GM21576 (cell line): Measurements from ENCODE around the gene SYNGAP1.
A peak's percentile ranks its signal among the peaks of the same experiment; 100 is the strongest.
"Not testable (repeated sequence)": the region's sequence is repeated elsewhere in the genome, so short reads cannot be mapped to it uniquely, and the experiment has no call there.

Experiments
- ATAC-seq: cut with Tn5 transposase; IDR thresholded peaks from one replicate; pipeline ENCODE4 v1.9.1; 2021; ENCODE audit warnings: mild to moderate bottlenecking, moderate library complexity; ENCODE audit not compliant: unreplicated experiment

SYNGAP1 gene

DNA sequence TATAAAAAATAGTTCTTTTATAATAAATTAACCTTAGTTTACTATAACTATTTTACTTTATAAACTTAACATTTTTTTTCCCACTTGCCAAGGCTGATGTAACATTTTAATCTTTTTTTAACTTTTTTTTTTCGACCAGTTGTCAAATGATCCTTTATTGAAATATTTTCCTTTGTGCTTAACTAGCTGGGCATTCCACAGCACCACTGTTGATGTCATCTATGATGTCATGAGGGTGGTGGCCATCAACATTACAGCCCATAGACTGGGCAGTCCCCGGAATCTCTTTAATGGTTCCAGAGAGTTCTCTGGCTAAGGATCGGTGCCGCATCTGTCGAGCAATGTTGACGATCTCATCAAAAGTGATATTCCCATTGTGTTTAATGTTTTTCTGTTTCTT, 20.0 kb upstream of the SYNGAP1 start:
- ATAC-seq: not testable (repeated sequence)

DNA sequence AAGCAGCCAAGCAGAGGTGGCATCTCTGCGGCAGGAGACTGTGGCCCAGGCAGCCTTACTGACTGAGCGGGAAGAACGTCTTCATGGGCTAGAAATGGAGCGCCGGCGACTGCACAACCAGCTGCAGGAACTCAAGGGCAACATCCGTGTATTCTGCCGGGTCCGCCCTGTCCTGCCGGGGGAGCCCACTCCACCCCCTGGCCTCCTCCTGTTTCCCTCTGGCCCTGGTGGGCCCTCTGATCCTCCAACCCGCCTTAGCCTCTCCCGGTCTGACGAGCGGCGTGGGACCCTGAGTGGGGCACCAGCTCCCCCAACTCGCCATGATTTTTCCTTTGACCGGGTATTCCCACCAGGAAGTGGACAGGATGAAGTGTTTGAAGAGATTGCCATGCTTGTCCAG, 15.0 kb upstream of the SYNGAP1 start:
- ATAC-seq: no peak

DNA sequence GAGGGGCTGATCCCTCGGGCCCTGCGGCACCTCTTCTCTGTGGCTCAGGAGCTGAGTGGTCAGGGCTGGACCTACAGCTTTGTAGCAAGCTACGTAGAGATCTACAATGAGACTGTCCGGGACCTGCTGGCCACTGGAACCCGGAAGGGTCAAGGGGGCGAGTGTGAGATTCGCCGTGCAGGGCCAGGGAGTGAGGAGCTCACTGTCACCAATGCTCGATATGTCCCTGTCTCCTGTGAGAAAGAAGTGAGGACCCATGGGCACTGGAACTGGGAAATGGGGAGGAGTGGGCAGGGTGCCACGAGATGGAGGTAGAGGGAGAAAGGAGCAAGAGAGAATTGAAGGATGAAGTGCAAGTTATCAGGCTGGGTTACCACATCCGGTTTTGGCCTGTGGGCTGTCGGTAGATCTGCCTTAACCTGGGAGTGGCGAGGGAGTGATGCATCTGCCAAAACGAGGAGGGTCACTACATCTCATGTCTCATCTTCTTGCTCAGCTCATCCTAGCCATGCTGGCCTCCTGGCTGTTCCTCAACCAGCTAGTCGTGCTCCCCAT, 14.4 kb upstream of the SYNGAP1 start:
- no peak for ATAC-seq

DNA sequence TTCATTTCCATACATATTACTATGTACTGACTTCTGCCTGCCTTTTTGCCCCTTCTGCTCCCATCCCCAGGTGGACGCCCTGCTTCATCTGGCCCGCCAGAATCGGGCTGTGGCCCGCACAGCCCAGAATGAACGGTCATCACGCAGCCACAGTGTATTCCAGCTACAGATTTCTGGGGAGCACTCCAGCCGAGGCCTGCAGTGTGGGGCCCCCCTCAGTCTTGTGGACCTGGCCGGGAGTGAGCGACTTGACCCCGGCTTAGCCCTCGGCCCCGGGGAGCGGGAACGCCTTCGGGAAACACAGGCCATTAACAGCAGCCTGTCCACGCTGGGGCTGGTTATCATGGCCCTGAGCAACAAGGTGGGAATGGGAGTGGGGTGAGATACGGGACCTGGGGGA, 13.7 kb upstream of the SYNGAP1 start:
- ATAC-seq: no peak

DNA sequence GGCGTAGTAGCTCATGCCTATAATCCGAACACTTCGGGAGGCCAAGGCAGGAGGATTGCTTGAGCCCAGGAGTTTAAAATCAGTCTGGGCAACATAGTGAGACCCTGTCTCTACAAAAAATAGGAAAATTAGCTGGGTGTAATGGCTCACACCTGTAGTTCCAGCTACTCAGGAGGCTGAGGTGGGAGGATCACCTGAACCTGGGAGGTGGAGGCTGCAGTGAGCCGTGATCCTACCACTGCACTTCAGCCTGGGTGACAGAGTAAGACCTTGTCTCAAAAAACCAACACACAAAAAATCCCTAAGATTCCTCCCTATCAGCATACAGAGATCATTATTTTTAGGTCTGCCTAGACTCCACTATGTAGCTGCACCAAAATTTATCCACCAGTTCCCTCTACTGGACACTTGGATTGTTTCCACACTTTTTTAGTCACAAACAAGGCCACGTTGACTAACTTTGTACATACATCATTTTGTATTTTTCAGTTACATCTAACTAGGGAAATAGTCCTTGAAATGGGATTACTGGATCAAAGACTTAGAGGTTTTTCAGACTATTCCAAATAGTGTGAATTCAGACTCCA, 12.6 kb upstream of the SYNGAP1 start:
- no peak for ATAC-seq

DNA sequence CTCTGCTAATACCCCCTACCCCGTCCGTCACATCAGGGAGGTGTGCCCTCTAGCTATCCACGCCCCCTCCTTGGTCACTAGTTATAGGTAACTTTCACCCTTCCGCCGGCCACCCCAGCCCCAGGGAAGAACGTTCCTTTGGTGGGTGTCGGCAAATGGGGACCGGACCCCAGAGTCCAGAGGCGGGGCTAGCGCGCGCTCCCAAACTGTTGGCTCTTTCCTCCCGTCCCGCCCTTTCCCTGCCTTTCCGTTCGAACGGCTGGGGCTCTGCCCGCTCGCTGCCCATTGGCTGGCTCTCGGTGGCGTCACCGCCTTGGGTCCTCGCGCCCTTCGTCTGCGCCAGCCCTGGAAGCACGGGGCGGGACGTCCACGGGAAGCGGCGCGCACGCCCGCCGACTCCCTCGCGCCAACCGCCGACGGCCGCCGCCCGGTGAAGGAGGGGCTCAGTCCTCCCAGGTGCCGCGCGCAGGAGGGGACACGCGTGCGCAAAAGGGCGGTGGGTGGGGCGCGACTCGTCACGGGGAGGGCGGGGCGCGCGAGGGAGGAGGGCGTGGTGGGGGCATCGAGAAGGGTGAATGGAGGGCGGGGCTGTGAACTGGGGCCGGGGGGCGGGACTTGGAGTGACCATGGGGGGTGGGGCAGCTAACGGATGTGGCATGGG, 9.7 kb upstream of the SYNGAP1 start:
- ATAC-seq: peak; percentile 79

DNA sequence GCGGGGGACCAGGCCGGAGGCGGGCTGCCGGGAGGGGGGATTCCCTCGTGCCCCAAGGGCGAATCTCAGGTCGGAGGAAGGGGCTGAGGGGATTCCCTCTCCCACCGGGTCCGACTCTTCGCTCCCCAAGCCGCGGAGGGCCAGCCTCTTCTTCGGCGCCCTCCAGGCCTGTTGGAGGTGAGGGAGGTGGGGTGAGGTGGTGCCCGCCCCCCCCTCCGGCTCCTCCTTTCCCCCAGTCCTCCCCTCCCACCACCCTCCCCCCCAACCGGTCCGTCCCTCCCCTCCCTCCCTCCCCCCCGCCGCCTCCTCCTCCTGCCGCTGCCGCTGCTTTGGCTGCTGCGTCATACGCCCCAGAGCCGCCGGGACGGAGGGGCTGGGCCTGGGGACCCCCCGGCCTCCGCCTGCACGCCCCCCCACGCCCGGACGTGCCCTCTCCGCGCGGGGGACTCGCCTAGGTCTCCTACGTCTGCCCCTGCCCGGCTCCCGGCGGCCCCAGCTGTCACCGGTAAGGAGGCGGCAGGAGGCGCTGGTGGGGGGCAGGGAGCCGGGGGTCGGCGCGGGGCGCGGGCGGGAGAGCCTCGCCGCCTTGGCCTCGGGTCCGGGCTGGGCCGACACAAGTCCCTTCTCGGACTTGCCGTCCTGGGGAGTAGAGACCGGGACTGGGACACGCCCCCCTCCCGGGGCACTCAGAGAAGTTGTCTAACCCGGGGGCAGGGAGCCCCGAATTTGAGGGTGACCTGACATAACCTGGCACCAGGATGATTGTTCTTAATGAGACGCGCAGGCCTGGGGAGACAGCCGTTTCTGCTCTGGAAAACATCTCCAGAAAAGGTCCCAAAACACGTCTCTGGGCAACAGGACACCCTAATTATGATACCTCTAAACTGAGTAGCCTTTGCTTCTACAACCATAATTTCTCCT, 8.9 kb upstream of the SYNGAP1 start, which contains the start of gene PHF1:
TSS of gene PHF1 (plus strand) at position 304 of the 921 bp plus-strand sequence. CDS start 1,250 bp downstream, outside the sequence.
- peak; percentile 4 for ATAC-seq

DNA sequence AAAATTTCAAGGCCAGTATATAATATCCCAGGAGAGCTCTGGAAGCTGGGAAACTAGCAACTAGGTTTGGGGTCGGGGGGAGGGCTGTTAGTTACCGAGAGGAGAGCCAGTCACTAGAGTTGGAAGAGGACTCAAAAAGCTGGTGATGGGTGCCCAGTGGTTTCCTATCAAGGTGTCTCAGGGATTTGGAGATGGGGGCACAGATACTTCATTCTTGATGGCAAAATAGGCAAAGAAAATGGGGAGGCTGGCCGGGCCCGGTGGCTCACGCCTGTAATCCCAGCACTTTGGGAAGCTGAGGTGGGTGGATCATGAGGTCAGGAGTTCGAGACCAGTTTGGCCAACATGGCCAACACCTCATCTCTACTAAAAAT, 8.2 kb upstream of the SYNGAP1 start:
- ATAC-seq: no peak

DNA sequence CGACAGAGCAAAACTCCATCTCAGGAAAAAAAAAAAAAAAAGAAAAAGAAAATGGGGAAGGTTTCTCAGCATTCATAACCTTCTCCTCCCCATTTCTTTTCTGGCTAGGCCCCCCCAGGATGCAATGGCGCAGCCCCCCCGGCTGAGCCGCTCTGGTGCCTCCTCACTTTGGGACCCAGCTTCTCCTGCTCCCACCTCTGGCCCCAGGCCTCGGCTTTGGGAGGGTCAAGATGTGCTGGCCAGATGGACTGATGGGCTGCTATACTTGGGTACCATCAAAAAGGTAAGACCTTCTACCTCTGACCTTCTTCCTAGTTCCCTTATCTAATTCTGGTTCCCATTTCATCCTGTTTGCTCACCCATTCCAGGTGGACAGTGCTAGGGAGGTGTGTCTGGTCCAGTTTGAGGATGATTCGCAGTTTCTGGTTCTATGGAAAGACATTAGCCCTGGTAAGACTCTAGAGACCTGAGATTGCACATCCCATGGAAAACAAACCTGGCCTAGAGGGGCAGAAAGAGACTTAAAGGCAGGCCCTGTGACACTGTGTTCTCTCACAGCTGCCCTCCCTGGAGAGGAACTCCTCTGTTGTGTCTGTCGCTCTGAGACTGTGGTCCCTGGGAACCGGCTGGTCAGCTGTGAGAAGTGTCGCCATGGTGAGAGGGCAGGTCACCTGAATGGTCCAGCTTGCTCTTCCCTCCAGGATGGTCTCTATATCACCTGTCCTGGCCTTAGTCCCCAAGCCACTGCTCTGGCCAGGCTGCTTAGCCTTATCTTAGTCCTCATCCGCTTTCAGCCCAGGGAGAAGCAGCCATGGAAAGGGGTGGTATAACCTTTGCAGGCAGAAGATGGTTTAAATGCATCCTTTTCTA, 7.5 kb upstream of the SYNGAP1 start:
- no peak for ATAC-seq

DNA sequence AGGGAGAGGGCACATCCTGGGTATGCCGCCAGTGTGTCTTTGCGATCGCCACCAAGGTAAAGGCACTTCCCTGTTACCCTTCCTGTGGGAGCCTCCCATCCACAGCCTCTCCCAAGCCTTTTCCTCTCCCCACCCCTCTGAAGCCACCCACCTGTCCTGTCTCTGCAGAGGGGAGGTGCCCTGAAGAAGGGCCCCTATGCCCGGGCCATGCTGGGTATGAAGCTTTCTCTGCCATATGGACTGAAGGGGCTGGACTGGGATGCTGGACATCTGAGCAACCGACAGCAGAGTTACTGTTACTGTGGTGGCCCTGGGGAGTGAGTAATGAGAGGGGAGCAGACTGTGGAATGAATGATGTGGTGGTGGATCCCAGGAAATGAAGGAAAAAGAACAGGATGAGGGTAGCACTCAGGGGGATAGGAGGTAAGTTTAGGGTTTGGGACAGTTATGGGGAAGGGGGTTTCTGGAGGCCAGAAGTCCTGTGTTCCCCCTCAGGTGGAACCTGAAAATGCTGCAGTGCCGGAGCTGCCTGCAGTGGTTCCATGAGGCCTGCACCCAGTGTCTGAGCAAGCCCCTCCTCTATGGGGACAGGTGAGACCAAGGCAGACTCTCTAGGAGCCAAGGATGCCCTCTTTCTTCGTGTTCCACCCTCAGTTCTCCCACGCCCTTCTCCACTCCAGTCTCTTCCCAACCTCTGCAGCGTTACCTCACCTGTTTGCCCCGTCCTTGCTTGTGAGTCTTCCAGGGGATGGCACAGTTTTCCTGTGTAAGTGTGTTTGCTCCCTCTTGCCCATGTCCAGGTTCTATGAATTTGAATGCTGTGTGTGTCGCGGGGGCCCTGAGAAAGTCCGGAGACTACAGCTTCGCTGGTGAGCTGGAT, 6.4 kb upstream of the SYNGAP1 start:
- ATAC-seq: no peak

DNA sequence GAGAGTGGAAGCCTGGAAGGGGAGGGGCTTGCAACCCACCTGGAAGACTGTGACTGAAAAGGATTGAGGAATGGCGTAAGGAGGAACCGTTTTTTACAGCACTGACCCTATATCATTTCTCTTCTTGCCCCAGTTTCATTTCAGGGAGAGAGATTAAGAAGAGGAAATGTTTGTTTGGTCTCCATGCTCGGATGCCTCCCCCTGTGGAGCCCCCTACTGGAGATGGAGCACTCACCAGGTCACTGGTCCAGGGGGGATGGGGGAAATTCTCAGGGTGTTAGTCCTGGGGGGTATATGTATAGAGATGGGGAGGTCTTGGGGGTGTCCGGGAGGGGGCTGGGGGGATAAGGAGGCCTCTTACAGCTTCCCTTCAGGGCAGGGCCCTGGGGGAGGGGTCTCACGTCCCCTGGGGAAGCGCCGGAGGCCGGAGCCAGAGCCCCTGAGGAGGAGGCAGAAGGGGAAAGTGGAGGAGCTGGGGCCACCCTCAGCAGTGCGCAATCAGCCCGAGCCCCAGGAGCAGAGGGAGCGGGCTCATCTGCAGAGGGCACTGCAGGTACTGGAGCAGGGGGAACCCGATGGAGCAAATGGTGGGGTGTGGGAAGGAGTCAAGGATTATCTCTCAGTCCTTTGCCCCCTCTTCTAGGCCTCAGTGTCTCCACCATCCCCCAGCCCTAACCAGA, 5.1 kb upstream of the SYNGAP1 start:
- ATAC-seq: no peak

DNA sequence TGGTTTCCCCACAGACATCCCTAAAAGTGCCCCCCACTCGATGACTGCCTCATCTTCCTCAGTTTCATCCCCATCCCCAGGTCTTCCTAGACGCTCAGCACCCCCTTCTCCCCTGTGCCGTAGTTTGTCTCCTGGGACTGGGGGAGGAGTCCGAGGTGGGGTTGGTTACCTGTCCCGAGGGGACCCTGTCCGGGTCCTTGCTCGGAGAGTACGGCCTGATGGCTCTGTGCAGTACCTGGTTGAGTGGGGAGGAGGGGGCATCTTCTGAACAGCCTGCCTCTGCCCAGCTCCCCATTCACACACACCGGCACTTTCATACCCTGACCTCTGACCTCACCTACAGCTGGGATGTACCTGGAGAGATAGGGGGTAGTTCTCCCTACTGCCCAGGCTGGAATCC, 4.0 kb upstream of the SYNGAP1 start:
- ATAC-seq: no peak

DNA sequence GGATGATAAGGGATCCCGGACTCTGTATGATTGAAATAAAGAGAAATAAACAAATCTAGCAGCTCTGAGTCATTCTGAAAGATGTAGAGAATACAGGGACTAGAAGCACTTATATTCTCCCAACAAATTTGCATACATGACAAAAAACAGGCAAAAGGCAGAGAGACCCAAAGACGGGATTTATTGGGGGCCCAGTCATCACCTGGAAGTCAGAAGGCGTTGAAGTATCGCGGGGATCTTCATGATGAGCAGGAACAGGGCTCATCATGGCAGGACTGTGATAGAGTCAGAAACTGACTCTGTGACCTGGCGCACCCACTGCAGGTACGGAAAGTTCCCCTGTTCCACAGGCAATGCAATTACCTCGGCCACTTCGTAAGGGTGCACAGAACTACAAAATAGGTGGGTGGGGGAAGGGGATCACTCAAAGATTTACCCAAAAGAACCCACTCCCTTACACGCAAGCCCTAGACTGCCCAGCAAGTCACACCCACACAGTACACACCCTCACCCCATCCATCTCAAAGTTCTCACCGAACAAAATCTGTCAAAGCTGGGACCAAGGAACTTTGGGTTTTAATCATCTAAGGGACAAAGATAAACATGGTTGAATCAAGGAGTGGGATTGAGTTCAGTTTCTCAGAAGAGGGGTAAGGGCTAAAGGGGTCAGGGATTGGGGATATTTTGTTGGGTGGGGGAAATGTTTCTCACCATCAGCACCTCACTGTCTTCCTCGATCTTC, 3.3 kb upstream of the SYNGAP1 start:
- no peak for ATAC-seq

DNA sequence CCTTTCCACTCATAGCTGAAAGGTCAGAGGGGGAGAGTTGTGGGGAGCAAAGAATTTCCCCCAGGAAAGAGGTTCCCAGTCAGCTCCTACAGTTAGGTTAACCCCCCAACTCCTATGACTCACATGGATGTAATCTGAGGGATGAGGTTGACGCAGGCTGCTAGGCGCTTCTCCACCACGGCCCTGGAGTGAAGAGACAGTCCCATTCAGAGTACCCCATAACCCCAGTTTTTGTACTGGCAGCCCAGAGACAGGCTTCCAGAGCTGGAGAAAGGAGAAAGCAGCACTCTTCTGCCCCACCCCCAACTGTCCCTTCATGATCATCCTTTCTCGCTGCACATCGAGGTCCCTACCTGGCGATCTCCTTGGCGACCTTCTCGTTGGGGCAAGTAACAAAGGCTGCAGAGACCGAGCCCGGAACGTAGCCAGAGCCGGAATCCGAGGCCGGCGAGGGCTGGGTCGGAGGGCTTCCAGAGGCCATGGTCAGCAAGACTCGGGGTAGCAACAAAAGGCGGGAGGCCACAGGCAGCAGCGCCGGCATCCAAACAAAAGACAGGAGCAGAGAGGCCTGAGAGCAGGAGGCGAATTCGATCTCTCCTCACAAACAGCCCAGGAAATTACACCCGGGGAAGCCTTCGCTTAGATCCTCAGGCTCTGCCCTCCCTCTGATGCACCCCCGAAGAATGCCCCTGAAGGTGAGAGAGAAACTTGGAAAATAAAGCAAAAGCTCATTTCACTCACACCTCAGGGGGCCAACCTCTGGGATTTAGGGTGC, 2.5 kb upstream of the SYNGAP1 start:
- no peak for ATAC-seq

DNA sequence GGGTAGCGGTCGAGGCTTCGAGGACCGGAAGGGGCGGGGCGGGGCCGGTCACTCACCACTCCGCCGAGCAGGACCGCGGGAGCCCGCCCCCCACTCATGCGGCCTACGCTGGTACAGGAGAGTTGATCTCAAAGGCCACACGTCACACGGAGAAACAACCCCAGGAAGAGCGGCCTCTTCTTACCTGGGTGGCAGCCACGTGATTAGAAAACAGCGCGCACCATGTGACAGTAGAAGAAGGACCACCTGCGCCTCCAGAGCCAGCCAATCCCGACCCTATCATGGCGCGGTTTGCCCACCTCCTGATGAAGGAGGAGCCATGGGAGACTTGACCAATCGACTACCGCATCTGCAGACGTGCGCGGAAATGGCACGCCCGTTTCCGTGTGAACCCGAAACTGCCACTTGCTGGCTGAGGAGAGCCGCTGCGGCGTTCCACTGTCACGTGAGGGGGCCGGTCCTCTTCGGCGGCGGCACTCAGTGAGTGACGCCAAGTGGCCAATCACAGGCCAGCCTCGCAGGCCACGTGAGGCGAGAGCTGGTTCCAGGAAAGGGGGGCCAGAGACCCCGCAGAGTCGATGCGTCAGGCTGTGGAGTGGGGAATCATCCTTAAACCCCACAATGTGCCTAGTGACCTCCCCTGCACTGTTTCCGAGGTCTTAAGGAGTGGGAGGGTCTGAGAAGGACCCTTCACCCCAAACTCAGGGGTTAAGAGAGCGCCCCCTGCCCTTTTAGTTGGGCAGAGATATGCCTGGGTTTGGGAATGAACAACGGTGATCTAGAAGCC, 1.8 kb upstream of the SYNGAP1 start, which contains the start of gene CUTA:
TSS of gene CUTA (minus strand) at position 205 of the 787 bp plus-strand sequence. CDS start at position 98, 107 bp downstream.
- peak; percentile 76 for ATAC-seq

DNA sequence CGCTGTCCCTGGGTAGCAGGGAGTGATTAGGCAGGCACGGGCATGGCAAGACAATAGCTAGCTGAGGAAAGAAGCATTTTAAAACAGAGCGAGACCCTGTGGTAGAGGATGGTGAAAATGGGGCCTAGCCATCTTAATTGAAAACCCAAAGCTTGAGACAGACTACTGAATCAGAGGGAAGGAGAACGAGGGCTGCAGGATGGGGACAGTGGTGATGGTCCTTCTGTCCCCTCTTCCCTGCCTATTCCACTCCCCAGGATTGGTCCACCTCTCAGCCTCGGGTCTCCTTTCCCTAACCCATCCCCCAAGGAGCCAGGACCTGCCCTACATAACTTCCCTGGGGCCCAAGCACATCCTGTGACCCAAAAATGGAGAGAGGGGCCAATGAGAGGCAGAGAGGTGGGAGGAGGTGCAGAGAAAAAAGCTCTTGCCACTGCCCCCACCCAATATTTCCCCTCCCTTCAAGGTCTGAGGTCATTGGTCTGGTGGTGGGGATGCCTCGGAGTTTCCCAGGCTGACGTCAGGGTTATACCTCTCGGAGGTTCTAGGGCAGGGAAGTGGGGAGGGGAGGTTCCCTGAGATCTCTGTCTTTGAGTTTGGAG, 1.1 kb upstream of the SYNGAP1 start:
- no peak for ATAC-seq
